Subcutaneous abdominal adipose tissue (tissue), 5 donors: ENCODE measurements around the gene NOXO1.

Experiments used
- H3K27ac ChIP-seq: one replicate; pipeline ENCODE4 v1.7.0; 2013; ENCODE audit warnings: low read depth, mild to moderate bottlenecking, inconsistent platforms, low read length, moderate library complexity
- H3K27me3 ChIP-seq, 5 donors: one replicate each; pipeline ENCODE4 v1.7.0; 2013; ENCODE audit warnings: low read length in 5 of 5, inconsistent platforms in 1 of 5; ENCODE audit not compliant: control insufficient read depth in 5 of 5, insufficient read depth in 4 of 5
- H3K36me3 ChIP-seq, 5 donors: one replicate each; pipeline ENCODE4 v1.7.0; 2013; ENCODE audit warnings: low read length in 5 of 5; ENCODE audit not compliant: control insufficient read depth in 5 of 5, insufficient read depth in 5 of 5
- H3K4me1 ChIP-seq, 5 donors: one replicate each; pipeline ENCODE4 v1.7.0; 2013; ENCODE audit warnings: low read length in 5 of 5, mild to moderate bottlenecking in 3 of 5, moderate library complexity in 1 of 5; ENCODE audit not compliant: control insufficient read depth in 5 of 5, insufficient read depth in 5 of 5
- H3K4me3 ChIP-seq, 5 donors: one replicate each; pipeline ENCODE4 v1.7.0; 2013; ENCODE audit warnings: low read length in 5 of 5, low read depth in 1 of 5
- H3K9ac ChIP-seq, 5 donors: one replicate each; pipeline ENCODE4 v1.7.0; 2013; ENCODE audit warnings: low read length in 5 of 5, mild to moderate bottlenecking in 4 of 5, moderate library complexity in 3 of 5
- H3K9me3 ChIP-seq, 5 donors: one replicate each; pipeline ENCODE4 v1.7.0; 2013; ENCODE audit warnings: low read length in 5 of 5; ENCODE audit not compliant: control insufficient read depth in 5 of 5
- donor health status: healthy.
- donor health status: healthy.
- donor health status: healthy.
- donor health status: healthy.
- donor health status: healthy.

Gene NOXO1, protein sequence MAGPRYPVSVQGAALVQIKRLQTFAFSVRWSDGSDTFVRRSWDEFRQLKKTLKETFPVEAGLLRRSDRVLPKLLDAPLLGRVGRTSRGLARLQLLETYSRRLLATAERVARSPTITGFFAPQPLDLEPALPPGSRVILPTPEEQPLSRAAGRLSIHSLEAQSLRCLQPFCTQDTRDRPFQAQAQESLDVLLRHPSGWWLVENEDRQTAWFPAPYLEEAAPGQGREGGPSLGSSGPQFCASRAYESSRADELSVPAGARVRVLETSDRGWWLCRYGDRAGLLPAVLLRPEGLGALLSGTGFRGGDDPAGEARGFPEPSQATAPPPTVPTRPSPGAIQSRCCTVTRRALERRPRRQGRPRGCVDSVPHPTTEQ

DNA sequence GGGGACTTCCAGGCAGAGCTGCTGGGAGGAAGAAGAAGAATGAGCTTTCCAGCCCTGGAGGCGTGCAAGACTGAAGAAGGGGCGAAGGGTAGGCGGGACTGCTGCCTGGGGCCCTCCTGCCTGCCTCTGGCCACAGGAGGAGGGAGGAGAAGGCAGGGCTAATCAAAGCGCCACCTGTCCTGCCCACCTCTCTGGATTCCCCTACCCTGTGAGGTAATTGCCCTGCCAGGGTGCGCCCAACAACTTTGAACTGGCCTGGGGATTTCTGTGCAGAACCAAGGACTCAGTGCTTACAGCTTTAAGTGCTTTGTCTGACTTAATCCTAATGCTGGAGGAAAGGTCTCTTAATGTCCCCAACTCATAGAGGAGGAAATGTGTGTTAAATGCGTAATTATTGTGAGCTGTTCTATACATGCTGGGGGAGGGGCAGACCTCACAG lies at the start of gene NOXO1:
NOXO1 (minus strand) TSS at position 72 of the 439 bp plus-strand sequence. CDS start 290 bp downstream, outside the sequence.
- Histone ChIP-seq H3K9me3 (no peaks in the 10 kb centered on the region), H3K4me1 (peaks cover 5 to 34% (median 24%) of the 10 kb centered on the region in 5 donors), H3K27me3 (peaks cover 19 to 46% (median 41%) of the 10 kb centered on the region in 5 donors), H3K9ac (no peak within 1 kb of the TSS), H3K27ac (no peak within 1 kb of the TSS), H3K4me3 (no peak within 1 kb of the TSS), H3K36me3 (peaks cover 0 to 36% (median 35%) of the 10 kb centered on the region in 5 donors)

DNA sequence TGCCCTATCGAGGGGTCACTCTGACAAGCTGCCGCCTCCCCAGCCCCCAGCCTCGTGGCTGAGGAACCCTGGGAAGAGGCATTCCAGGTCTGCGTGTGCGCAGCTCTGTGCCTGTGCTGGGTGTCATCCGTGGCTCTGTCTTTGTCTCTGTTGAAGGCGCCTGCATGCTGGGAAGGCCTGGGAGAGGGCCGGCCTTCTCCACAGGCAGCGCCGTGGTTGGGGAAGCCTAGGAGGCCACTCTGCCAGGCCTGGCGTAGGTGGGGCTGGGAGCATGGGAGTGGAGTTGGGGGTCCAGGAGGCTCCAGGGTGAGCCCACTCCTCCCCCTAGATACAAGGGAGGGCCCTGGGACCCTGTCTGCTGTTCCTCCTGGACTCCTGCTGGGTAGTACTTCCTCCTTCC lies 48.8 kb upstream of the NOXO1 start:
- no peaks in the 10 kb centered on the region for H3K9me3 ChIP-seq
- H3K27ac ChIP-seq: peak overlapping the region; percentile 86
- no peak overlapping the region for H3K9ac ChIP-seq
- peak overlapping the region in 3 of 5 donors; percentile 80 to 89 (median 82) for H3K4me3 ChIP-seq
- peaks cover 0 to 10% (median 7%) of the 10 kb centered on the region in 5 donors for H3K36me3 ChIP-seq
- peaks cover 6 to 88% (median 68%) of the 10 kb centered on the region in 5 donors for H3K4me1 ChIP-seq
- no peaks in the 10 kb centered on the region for H3K27me3 ChIP-seq

DNA sequence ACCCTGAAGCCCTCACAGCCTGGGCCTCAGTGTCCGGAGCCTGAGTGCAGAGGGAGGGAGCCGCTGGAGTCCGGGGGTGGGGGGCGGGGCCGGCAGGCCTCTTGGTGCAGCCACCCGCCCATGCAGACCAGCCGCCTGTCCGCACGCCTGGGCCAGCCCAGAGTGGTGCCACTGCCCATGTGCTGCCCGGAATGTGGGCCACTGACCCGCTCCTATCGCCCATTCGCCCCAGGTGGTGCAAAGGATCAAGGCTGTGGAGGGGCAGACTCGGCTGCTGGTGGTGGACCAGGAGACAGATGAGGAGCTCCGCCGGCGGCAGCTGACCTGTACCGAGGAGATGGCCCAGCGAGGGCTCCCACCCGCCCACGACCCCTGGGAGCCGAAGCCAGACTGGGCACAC lies 48.1 kb upstream of the NOXO1 start:
- H3K9ac ChIP-seq: no peak overlapping the region
- no peaks in the 10 kb centered on the region for H3K9me3 ChIP-seq
- peak overlapping the region; percentile 86 for H3K27ac ChIP-seq
- peaks cover 4 to 85% (median 62%) of the 10 kb centered on the region in 5 donors for H3K4me1 ChIP-seq
- peaks cover 0 to 10% (median 7%) of the 10 kb centered on the region in 5 donors for H3K36me3 ChIP-seq
- H3K27me3 ChIP-seq: no peaks in the 10 kb centered on the region
- peak overlapping the region in 3 of 5 donors; percentile 80 to 89 (median 82) for H3K4me3 ChIP-seq

DNA sequence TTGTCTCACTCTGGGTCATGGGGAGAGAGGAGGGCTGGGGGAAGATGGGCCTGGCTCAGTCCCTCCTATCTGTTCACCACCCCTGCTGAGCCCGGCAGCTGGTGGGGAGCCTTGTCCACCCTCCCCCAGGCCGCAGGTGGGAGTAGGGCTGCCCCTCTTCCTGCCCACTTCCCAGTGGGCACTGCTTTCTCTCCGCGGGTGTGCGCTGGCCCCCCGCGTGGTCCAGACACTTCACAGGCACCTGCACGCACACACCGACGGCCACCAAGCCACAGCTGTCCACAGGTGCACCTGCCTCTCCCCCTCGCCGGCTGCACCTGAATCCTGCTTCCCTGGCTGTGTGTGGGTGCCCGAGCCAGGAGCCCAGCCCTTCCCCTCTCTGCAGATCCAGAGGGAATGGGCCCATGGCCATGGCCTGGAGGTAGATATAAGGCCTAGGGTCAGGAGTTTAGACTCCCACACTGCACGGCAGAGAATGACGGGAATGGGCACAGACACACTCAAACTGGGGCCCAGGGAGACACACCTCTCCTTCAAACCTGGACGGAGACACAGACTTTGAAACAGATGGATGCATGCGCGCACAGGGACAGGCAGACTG lies 47.5 kb upstream of the NOXO1 start:
- Histone ChIP-seq H3K4me1 (peaks cover 4 to 86% (median 63%) of the 10 kb centered on the region in 5 donors), H3K27me3 (no peaks in the 10 kb centered on the region), H3K9ac (peak overlapping the region in 2 of 5 donors; percentile 9 to 64), H3K9me3 (no peaks in the 10 kb centered on the region), H3K36me3 (peaks cover 0 to 10% (median 7%) of the 10 kb centered on the region in 5 donors), H3K27ac (peak overlapping the region; percentile 14), H3K4me3 (peak overlapping the region; percentile 13 to 89 (median 80))

DNA sequence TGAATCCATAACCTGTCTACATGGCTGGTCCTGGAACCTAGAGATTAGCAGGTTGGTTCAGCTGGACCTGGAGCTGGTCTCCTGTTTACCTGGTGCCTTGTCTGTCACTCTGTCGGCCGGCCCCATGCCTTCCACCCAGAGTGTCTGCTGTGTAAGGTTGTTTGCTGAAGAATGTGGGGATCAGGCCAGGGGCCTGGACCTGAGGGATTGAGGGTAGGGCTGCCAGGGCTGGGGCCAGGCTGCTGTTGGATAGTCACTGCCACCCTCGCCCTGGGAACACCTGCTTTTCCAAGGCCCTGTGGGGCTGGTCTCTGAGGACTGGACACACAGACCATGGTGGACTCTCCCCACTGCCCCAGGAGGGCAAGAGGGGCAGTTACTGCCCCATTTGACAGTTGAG lies 46.9 kb upstream of the NOXO1 start:
- peak overlapping the region in 3 of 5 donors; percentile 2 to 64 (median 63) for H3K9ac ChIP-seq
- peak overlapping the region; percentile 68 to 89 (median 82) for H3K4me3 ChIP-seq
- H3K4me1 ChIP-seq: peaks cover 4 to 86% (median 63%) of the 10 kb centered on the region in 5 donors
- H3K27me3 ChIP-seq: no peaks in the 10 kb centered on the region
- peaks cover 0 to 10% (median 7%) of the 10 kb centered on the region in 5 donors for H3K36me3 ChIP-seq
- no peaks in the 10 kb centered on the region for H3K9me3 ChIP-seq
- peak overlapping the region; percentile 14 for H3K27ac ChIP-seq

DNA sequence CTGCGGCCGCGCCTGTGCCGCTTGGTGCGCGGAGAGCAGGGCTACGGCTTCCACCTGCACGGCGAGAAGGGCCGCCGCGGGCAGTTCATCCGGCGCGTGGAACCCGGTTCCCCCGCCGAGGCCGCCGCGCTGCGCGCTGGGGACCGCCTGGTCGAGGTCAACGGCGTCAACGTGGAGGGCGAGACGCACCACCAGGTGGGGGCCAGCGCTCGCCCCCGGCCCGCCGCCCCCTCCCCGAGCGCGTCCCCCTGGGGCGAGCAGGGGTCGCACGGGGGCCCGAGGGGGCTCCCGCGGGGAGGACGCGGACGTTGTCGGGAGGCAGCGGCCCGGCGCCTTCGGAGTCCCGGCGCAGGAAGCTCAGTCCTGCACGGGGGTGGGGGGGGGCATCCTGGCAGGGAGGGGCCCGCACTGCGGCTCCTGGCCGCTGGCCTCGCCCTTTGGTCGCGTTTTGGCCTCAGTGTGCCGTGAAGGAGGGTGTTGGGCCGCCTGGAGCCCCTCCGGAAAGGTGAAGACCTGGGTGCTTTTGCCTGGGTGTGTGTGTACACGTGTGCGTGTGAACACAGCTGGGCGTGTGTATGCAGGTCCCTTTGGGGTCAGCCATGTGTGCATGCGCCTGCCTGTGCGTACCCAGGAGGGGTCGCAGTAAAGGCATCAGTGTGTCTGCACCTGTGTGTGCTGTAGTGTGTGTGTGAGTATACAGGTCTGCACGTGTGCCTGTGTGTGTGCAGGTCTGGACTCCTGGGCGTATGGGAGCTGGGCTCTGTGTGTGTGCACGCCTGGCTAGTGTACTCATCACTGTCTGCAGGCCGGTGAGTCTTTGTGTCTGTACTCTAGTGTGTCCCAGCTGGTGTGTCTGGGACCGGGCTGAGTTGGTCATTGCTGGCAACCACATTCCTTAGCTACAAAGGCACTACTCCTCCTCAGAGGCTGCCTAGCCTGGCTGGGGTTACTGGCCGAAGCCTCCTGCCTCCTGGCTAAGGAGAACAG lies 46.0 kb upstream of the NOXO1 start:
- peak overlapping the region; percentile 14 for H3K27ac ChIP-seq
- H3K27me3 ChIP-seq: peaks cover 0 to 4% (median 0%) of the 10 kb centered on the region in 5 donors
- H3K36me3 ChIP-seq: peaks cover 0 to 10% (median 7%) of the 10 kb centered on the region in 5 donors
- H3K9me3 ChIP-seq: no peaks in the 10 kb centered on the region
- H3K4me3 ChIP-seq: peak overlapping the region; percentile 68 to 89 (median 82)
- H3K9ac ChIP-seq: peak overlapping the region in 3 of 5 donors; percentile 2 to 76 (median 64)
- peaks cover 4 to 85% (median 62%) of the 10 kb centered on the region in 5 donors for H3K4me1 ChIP-seq

DNA sequence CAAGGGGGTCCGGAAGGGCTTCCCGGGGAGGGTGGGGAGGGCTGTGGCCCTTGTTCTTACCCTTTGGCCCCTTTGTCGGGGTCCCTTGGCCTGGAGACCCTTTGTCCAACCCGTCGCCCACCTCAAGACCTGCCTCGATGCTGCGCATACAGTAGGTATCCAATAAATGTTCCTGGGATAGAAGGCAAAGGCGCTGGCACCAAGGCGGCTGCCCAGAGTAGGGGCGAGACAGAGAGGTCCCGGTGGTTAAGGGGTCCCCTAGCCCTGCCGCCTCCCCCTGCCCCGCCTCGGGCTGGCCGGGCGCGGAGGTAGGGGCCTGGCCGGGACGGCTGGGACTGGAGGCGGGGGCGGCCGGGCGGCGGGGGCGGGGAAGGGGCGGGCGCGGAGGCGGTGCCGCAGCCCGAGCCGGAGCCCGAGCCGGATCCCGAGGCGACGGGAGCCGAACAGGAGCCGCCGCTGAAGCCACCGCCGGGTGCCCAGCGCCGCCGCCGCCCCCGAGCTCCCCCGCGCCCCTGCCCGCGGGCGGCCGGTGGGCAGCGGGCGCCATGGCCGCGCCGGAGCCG lies 45.3 kb upstream of the NOXO1 start, which contains the start of gene NHERF2:
NHERF2 (plus strand) TSS at position 442 of the 563 bp plus-strand sequence; CDS start at position 546, 104 bp downstream.
- H3K36me3 ChIP-seq: peaks cover 0 to 10% (median 7%) of the 10 kb centered on the region in 5 donors
- peaks cover 2 to 7% (median 3%) of the 10 kb centered on the region in 5 donors for H3K27me3 ChIP-seq
- peak within 1 kb of the TSS; percentile 14 for H3K27ac ChIP-seq
- peak within 1 kb of the TSS; percentile 68 to 89 (median 82) for H3K4me3 ChIP-seq
- peak within 1 kb of the TSS in 3 of 5 donors; percentile 53 to 76 (median 64) for H3K9ac ChIP-seq
- peaks cover 4 to 81% (median 59%) of the 10 kb centered on the region in 5 donors for H3K4me1 ChIP-seq
- no peaks in the 10 kb centered on the region for H3K9me3 ChIP-seq

DNA sequence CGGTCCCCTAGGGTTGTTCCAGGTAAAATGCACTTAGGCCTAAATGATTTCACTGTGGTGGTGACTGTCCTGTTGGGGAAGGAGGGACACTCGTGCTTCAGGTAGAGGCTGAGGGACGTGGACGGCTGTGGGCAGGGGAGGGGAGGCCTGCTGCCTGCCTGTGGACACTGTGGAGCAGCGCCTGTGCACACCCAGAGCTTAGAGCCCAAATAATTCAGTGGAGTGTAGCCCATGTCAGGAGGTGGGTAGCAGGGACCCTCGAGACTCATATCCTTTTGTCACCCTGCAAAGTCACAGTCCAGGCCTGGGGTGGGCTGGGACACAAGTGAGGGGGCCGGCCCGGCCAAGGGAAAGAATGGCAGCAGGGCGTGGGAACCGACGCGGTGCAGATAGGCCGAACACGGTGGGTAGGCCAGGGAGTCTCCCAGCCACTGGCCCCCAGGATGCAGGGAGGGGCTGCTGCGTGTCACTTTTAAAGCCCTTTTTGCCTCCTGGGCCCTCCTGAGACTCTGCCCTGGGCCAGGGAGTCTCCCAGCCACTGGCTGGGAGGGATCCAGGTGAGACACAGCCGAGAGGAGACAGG lies 44.7 kb upstream of the NOXO1 start:
- no peaks in the 10 kb centered on the region for H3K9me3 ChIP-seq
- H3K4me1 ChIP-seq: peaks cover 4 to 76% (median 55%) of the 10 kb centered on the region in 5 donors
- peaks cover 4 to 9% (median 5%) of the 10 kb centered on the region in 5 donors for H3K27me3 ChIP-seq
- peak overlapping the region; percentile 39 to 62 (median 57) for H3K4me3 ChIP-seq
- peak overlapping the region in 3 of 5 donors; percentile 34 to 59 (median 53) for H3K9ac ChIP-seq
- no peak overlapping the region for H3K27ac ChIP-seq
- H3K36me3 ChIP-seq: peaks cover 0 to 10% (median 7%) of the 10 kb centered on the region in 5 donors
